GM23338 (cell line): ENCODE measurements around the gene CCDC61. TPM values are rescaled to one million over a fixed set of nuclear protein-coding genes. Genes with fewer than 3 reads are reported as not detected.

Source experiments
- ATAC-seq: fragments of 200-7000 bp; cut with Tn5 transposase; 3 replicates; pipeline ENCODE4 v1.9.1; 2020
- DNase-seq: peaks from one replicate; pipeline ENCODE4 v3.0.0-alpha.2; 2015; ENCODE audit warnings: low spot score
- H2AFZ ChIP-seq: fragments of 200-600 bp; sonication (generic); 2 replicates; pipeline ENCODE4 v1.8.0; 2016; ENCODE audit warnings: antibody characterized with exemption, mild to moderate bottlenecking, moderate library complexity
- H3F3A ChIP-seq: fragments of 200-600 bp; sonication (generic); replicated peaks from 2 replicates; pipeline ENCODE4 v1.8.0; 2017; ENCODE audit warnings: antibody characterized with exemption, mixed run types, low read depth
- H3K27ac ChIP-seq: fragments of 200-600 bp; sonication (generic); 2 replicates; pipeline ENCODE4 v1.6.1; 2016; ENCODE audit warnings: low read depth
- H3K27me3 ChIP-seq: fragments of 200-600 bp; sonication (generic); 2 replicates; pipeline ENCODE4 v1.8.0; 2016; ENCODE audit warnings: mild to moderate bottlenecking, mixed run types, moderate library complexity; ENCODE audit not compliant: insufficient read depth
- H3K36me3 ChIP-seq: fragments of 200-600 bp; sonication (generic); 2 replicates; pipeline ENCODE4 v1.8.0; 2016; ENCODE audit warnings: mild to moderate bottlenecking; ENCODE audit not compliant: insufficient read depth
- H3K4me1 ChIP-seq: fragments of 200-600 bp; sonication (generic); 2 replicates; pipeline ENCODE4 v1.8.0; 2016; ENCODE audit warnings: mild to moderate bottlenecking, moderate library complexity; ENCODE audit not compliant: insufficient read depth
- H3K4me2 ChIP-seq: fragments of 200-600 bp; sonication (generic); 2 replicates; pipeline ENCODE4 v1.7.1; 2017; ENCODE audit warnings: mixed run types
- H3K4me3 ChIP-seq: fragments of 200-600 bp; sonication (generic); 2 replicates; pipeline ENCODE4 v1.6.1; 2016; ENCODE audit warnings: mixed run types
- H3K79me2 ChIP-seq: fragments of 200-600 bp; sonication (generic); replicated peaks from 2 replicates; pipeline ENCODE4 v1.8.0; 2017; ENCODE audit warnings: mild to moderate bottlenecking; ENCODE audit not compliant: insufficient read depth
- H3K9me2 ChIP-seq: fragments of 200-600 bp; sonication (generic); 2 replicates; pipeline ENCODE4 v1.8.0; 2017; ENCODE audit not compliant: insufficient read depth
- H4K20me1 ChIP-seq: fragments of 200-600 bp; sonication (generic); replicated peaks from 2 replicates; pipeline ENCODE4 v1.8.0; 2017; ENCODE audit warnings: mild to moderate bottlenecking; ENCODE audit not compliant: insufficient read depth
- H3K27ac Mint-ChIP-seq: 2 replicates; pipeline ENCODE4 v1.8.0; 2020; ENCODE audit warnings: inconsistent platforms, mild to moderate bottlenecking, moderate library complexity, mixed read lengths
- H3K27me3 Mint-ChIP-seq: 3 replicates; pipeline ENCODE4 v1.8.0; 2022; ENCODE audit warnings: low read depth, mild to moderate bottlenecking, moderate library complexity, mixed read lengths, inconsistent platforms; ENCODE audit not compliant: insufficient read depth, poor library complexity
- H3K36me3 Mint-ChIP-seq: 3 replicates; pipeline ENCODE4 v1.8.0; 2021; ENCODE audit warnings: low read depth, mild to moderate bottlenecking, inconsistent platforms, moderate library complexity, mixed read lengths
- H3K4me1 Mint-ChIP-seq: 3 replicates; pipeline ENCODE4 v1.8.0; 2020; ENCODE audit warnings: mild to moderate bottlenecking, inconsistent platforms, mixed read lengths
- H3K4me3 Mint-ChIP-seq: 3 replicates; pipeline ENCODE4 v1.8.0; 2021; ENCODE audit warnings: moderate library complexity, mild to moderate bottlenecking, inconsistent platforms, mixed read lengths
- H3K9me3 Mint-ChIP-seq: 3 replicates; pipeline ENCODE4 v1.8.0; 2020; ENCODE audit warnings: moderate library complexity, mild to moderate bottlenecking, inconsistent platforms, mixed read lengths
- CREB1 ChIP-seq: fragments of 250-450 bp; sonication (Bioruptor Pico); IDR thresholded peaks from 2 replicates; pipeline ENCODE4 v1.5.0; 2020; ENCODE audit warnings: low read depth, mild to moderate bottlenecking, moderate library complexity
- EZH2 ChIP-seq: fragments of 200-600 bp; sonication (generic); IDR thresholded peaks from one replicate; pipeline ENCODE4 v1.8.0; 2017; ENCODE audit warnings: antibody characterized with exemption, mild to moderate bottlenecking, low read depth; ENCODE audit not compliant: unreplicated experiment
- EZH2phosphoT487 ChIP-seq: fragments of 200-600 bp; sonication (generic); IDR thresholded peaks from one replicate; pipeline ENCODE4 v1.8.1; 2018; ENCODE audit warnings: antibody characterized with exemption; ENCODE audit not compliant: unreplicated experiment
- JUNB ChIP-seq: IDR thresholded peaks from one replicate; pipeline ENCODE4 v1.6.1; 2016; ENCODE audit warnings: antibody characterized with exemption; ENCODE audit not compliant: unreplicated experiment
- STAT1 ChIP-seq: IDR thresholded peaks from one replicate; pipeline ENCODE4 v1.6.1; 2016; ENCODE audit warnings: antibody characterized with exemption; ENCODE audit not compliant: unreplicated experiment
- ZNF114 ChIP-seq: fragments of 250-450 bp; sonication (Bioruptor Pico); IDR thresholded peaks from 2 replicates; pipeline ENCODE4 v1.5.0; 2020; ENCODE audit warnings: mild to moderate bottlenecking, moderate library complexity
- ZNF331 ChIP-seq: fragments of 250-450 bp; sonication (Bioruptor Pico); IDR thresholded peaks from 2 replicates; pipeline ENCODE4 v1.5.0; 2020; ENCODE audit warnings: low read depth, mild to moderate bottlenecking, moderate library complexity
- polyA plus RNA-seq: library from polyadenylated mRNA; unstranded; fragments of >200 nt; fragmentation: Nextera tagmentation; extraction: Ambion mirVana; gene quantifications from 2 replicates; pipeline ENCODE4 v1.2.1, GENCODE V29; 2016
- total RNA-seq: library from RNA; depleted of rRNA; stranded (reverse); fragments of >200 nt; shearing (Covaris generic); gene quantifications from 2 replicates; pipeline ENCODE4 v1.2.3, GENCODE V29; 2014
- TF ChIP-seq, protein P1 (sequence below): fragments of 250-450 bp; sonication (Bioruptor Pico); IDR thresholded peaks from 2 replicates; pipeline ENCODE4 v1.5.0; 2020; ENCODE audit warnings: mild to moderate bottlenecking, moderate library complexity

CCDC61 gene
- total and polyA plus RNA-seq, 2 experiments from 2014 or later, result 9.8 to 22.4 TPM

- TF ChIP-seq, protein P1, sequence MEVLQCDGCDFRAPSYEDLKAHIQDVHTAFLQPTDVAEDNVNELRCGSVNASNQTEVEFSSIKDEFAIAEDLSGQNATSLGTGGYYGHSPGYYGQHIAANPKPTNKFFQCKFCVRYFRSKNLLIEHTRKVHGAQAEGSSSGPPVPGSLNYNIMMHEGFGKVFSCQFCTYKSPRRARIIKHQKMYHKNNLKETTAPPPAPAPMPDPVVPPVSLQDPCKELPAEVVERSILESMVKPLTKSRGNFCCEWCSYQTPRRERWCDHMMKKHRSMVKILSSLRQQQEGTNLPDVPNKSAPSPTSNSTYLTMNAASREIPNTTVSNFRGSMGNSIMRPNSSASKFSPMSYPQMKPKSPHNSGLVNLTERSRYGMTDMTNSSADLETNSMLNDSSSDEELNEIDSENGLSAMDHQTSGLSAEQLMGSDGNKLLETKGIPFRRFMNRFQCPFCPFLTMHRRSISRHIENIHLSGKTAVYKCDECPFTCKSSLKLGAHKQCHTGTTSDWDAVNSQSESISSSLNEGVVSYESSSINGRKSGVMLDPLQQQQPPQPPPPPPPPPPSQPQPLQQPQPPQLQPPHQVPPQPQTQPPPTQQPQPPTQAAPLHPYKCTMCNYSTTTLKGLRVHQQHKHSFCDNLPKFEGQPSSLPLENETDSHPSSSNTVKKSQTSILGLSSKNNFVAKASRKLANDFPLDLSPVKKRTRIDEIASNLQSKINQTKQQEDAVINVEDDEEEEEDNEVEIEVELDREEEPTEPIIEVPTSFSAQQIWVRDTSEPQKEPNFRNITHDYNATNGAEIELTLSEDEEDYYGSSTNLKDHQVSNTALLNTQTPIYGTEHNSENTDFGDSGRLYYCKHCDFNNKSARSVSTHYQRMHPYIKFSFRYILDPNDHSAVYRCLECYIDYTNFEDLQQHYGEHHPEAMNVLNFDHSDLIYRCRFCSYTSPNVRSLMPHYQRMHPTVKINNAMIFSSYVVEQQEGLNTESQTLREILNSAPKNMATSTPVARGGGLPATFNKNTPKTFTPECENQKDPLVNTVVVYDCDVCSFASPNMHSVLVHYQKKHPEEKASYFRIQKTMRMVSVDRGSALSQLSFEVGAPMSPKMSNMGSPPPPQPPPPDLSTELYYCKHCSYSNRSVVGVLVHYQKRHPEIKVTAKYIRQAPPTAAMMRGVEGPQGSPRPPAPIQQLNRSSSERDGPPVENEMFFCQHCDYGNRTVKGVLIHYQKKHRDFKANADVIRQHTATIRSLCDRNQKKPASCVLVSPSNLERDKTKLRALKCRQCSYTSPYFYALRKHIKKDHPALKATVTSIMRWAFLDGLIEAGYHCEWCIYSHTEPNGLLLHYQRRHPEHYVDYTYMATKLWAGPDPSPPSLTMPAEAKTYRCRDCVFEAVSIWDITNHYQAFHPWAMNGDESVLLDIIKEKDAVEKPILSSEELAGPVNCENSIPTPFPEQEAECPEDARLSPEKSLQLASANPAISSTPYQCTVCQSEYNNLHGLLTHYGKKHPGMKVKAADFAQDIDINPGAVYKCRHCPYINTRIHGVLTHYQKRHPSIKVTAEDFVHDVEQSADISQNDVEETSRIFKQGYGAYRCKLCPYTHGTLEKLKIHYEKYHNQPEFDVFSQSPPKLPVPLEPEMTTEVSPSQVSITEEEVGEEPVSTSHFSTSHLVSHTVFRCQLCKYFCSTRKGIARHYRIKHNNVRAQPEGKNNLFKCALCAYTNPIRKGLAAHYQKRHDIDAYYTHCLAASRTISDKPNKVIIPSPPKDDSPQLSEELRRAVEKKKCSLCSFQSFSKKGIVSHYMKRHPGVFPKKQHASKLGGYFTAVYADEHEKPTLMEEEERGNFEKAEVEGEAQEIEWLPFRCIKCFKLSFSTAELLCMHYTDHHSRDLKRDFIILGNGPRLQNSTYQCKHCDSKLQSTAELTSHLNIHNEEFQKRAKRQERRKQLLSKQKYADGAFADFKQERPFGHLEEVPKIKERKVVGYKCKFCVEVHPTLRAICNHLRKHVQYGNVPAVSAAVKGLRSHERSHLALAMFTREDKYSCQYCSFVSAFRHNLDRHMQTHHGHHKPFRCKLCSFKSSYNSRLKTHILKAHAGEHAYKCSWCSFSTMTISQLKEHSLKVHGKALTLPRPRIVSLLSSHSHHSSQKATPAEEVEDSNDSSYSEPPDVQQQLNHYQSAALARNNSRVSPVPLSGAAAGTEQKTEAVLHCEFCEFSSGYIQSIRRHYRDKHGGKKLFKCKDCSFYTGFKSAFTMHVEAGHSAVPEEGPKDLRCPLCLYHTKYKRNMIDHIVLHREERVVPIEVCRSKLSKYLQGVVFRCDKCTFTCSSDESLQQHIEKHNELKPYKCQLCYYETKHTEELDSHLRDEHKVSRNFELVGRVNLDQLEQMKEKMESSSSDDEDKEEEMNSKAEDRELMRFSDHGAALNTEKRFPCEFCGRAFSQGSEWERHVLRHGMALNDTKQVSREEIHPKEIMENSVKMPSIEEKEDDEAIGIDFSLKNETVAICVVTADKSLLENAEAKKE (CRISPR knock-in tag), result no peak
- TF ChIP-seq CREB1 (CRISPR knock-in tag) (no peak), STAT1 (no peak), EZH2phosphoT487 (no peak), JUNB (no peak), ZNF331 (CRISPR knock-in tag) (no peak), ZNF114 (CRISPR knock-in tag) (no peak), EZH2 (no peak)
Observed at GRCh38 chr19:46017095-46017429, 21.8 kb downstream of the CCDC61 start (continued).

- H3K36me3 Mint-ChIP-seq, result peaks cover 6% of the 10 kb centered on the region; the same call in 2 of the 3 replicates
- Histone ChIP-seq H3F3A (no peaks in the 10 kb centered on the region), H3K79me2 (no peaks in the 10 kb centered on the region), H3K4me3 (no peak overlapping the region), H3K27me3 (peaks cover 30% of the 10 kb centered on the region), H3K36me3 (no peaks in the 10 kb centered on the region), H2AFZ (no peak overlapping the region), H3K9me2 (no peaks in the 10 kb centered on the region), H3K27ac (no peak overlapping the region), H4K20me1 (peaks cover 7% of the 10 kb centered on the region), H3K4me2 (no peak overlapping the region), H3K4me1 (peaks cover 19% of the 10 kb centered on the region)
- H3K27me3 Mint-ChIP-seq, result peaks cover 29% of the 10 kb centered on the region
- no peak overlapping the region for H3K4me3 Mint-ChIP-seq
- DNase-seq (no peak), ATAC-seq (no peak)
- TF ChIP-seq JUNB, result no peak
- H3K27ac Mint-ChIP-seq, result no peak overlapping the region
- peaks cover 32% of the 10 kb centered on the region for H3K4me1 Mint-ChIP-seq
- H3K9me3 Mint-ChIP-seq, result no peaks in the 10 kb centered on the region
Observed at GRCh38 chr19:46017874-46018675, 22.8 kb downstream of the CCDC61 start.
